PC-9 (cell line): Measurements from ENCODE around the gene MAP3K5. TPM values are rescaled to one million over a fixed set of nuclear protein-coding genes. Genes with fewer than 3 reads are reported as not detected.

Experiments used
- BruUV-seq: library from RNA; stranded (reverse); fragments of 400-500 nt; replicated peaks from 2 replicates; lab custom pipeline; 2021; lab: Mats Ljungman, UMichigan
- CTCF ChIA-PET: fragments of 300-600 bp; sonication (Branson Sonifier 250); formaldehyde crosslinking; loops from one replicate; lab custom pipeline; 2022; ENCODE audit warnings: antibody characterized with exemption; lab: Charles Lee
- POLR2A ChIA-PET: fragments of 300-600 bp; sonication (Branson Sonifier 250); formaldehyde crosslinking; loops from one replicate; lab custom pipeline; 2022; ENCODE audit warnings: antibody characterized with exemption; ENCODE audit not compliant: unreplicated experiment; lab: Charles Lee
- DNase-seq, 2 experiments: peaks; one replicate each; pipeline versions ENCODE4 v3.0.0 to v3.0.0-alpha.2; 2015 to 2022; ENCODE audit warnings: mixed read lengths in 1 of 2
- H2AFZ ChIP-seq: fragments of 200-600 bp; sonication (generic); 2 replicates; pipeline ENCODE4 v1.8.1; 2017; ENCODE audit warnings: antibody characterized with exemption
- H3F3A ChIP-seq: fragments of 200-600 bp; sonication (generic); 2 replicates; pipeline ENCODE4 v1.8.1; 2017; ENCODE audit warnings: antibody characterized with exemption, mild to moderate bottlenecking, low read depth; ENCODE audit not compliant: insufficient read depth
- H3K27ac ChIP-seq: fragments of 200-600 bp; sonication (generic); 2 replicates; pipeline ENCODE4 v1.6.1; 2016; ENCODE audit warnings: mixed run types
- H3K27me3 ChIP-seq: fragments of 200-600 bp; sonication (generic); 2 replicates; pipeline ENCODE4 v1.6.1; 2016; ENCODE audit warnings: low read depth, mixed run types; ENCODE audit not compliant: insufficient read depth
- H3K36me3 ChIP-seq: fragments of 200-600 bp; sonication (generic); 2 replicates; pipeline ENCODE4 v1.6.1; 2016; ENCODE audit warnings: low read depth, mixed run types
- H3K4me1 ChIP-seq: fragments of 200-600 bp; sonication (generic); replicated peaks from 2 replicates; pipeline ENCODE4 v1.6.1; 2016; ENCODE audit warnings: mixed run types; ENCODE audit not compliant: insufficient read depth
- H3K4me2 ChIP-seq: fragments of 200-600 bp; sonication (generic); 2 replicates; pipeline ENCODE4 v1.6.1; 2017; ENCODE audit warnings: mixed run types
- H3K4me3 ChIP-seq: fragments of 200-600 bp; sonication (generic); 2 replicates; pipeline ENCODE4 v1.6.1; 2016; ENCODE audit warnings: mixed run types
- H3K79me2 ChIP-seq: fragments of 200-600 bp; sonication (generic); 2 replicates; pipeline ENCODE4 v1.6.1; 2017; ENCODE audit warnings: low read depth, mixed run types
- H3K9me2 ChIP-seq: fragments of 200-600 bp; sonication (generic); 2 replicates; pipeline ENCODE4 v1.8.1; 2017; ENCODE audit warnings: mild to moderate bottlenecking; ENCODE audit not compliant: insufficient read depth
- H3K9me3 ChIP-seq: fragments of 200-600 bp; sonication (generic); 2 replicates; pipeline ENCODE4 v1.8.1; 2016; ENCODE audit warnings: low read depth; ENCODE audit not compliant: insufficient read depth
- H4K20me1 ChIP-seq: fragments of 200-600 bp; sonication (generic); 2 replicates; pipeline ENCODE4 v1.8.1; 2017; ENCODE audit not compliant: insufficient read depth
- EZH2 ChIP-seq: fragments of 200-600 bp; sonication (generic); IDR thresholded peaks from 2 replicates; pipeline ENCODE4 v1.8.0; 2017; ENCODE audit warnings: antibody characterized with exemption, low read depth
- intact Hi-C: fragments of 100-400 bp; cut with micrococcal nuclease; formaldehyde crosslinking; loops from one replicate; pipeline ENCODE4 v1.10.0; 2022; ENCODE audit not compliant: unreplicated experiment
- total RNA-seq: library from RNA; stranded (reverse); gene quantifications from 2 replicates; pipeline ENCODE4 v1.2.3, GENCODE V29; 2021
- TF ChIP-seq, protein P1 (sequence below): fragments of 200-600 bp; sonication (generic); conservative IDR thresholded peaks from 2 replicates; pipeline ENCODE4 v1.6.1; 2017; ENCODE audit warnings: mixed run types, antibody characterized with exemption, mild to moderate bottlenecking, moderate library complexity

MAP3K5 gene
- total RNA-seq, 1 experiment from 2014 or later: 10.9 TPM

DNA sequence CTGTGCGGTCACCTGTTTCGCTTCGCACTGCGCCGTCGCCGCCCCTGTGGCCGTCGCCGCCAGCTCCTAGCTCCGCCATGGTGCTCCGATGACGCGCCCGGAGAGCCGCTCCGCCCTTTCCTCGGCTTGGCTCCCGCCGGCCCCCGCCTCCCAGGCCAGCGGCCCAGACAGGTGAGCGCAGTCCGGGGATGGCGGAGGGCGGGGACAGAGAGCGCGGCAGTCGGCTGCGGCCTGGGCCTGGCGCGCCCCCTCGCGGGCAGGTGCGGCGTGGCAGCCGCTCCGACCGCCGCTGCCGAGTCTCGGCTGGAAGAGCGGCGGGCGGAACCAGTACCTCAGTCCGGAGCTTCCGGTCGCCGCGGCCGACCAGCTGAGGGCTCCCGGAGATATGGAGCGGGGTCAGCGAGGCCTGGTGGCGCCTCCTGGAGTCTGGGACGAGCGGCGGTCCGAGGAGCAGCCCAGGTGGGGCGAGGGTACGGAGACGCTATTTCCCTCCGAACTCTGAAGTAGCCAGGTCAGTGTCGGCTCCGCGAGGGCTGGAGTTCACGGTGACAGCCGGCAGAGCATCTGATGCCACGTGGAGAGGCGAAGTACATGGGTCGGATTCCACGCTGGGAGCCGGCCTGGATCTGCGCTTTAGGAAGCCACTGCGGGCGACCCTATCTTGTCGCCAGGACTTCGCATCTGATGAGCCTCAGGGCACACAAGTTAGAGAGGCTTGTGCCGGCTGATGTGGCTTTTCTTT, 241.8 kb downstream of the MAP3K5 start, which contains the start of gene MAP7:
Gene MAP7, minus strand, starts transcription at position 93 of the 742 bp plus-strand sequence. Its CDS starts 14 bp downstream, at position 79.
- ChIA-PET CTCF (interaction anchor here (0.6 to 0.7 kb wide), 6 partner anchors 93 to 1016 kb away, joined by 3 to 13 read pairs (median 4); no protein-coding TSS in a partner anchor), POLR2A (interaction anchor here (0.5 to 1.7 kb wide), 5 partner anchors 60 to 269 kb away, joined by 3 to 9 read pairs (median 4); partner anchors contain the start of genes BCLAF1 and MAP3K5)
- no peak for TF ChIP-seq EZH2
- TF ChIP-seq, protein P1, sequence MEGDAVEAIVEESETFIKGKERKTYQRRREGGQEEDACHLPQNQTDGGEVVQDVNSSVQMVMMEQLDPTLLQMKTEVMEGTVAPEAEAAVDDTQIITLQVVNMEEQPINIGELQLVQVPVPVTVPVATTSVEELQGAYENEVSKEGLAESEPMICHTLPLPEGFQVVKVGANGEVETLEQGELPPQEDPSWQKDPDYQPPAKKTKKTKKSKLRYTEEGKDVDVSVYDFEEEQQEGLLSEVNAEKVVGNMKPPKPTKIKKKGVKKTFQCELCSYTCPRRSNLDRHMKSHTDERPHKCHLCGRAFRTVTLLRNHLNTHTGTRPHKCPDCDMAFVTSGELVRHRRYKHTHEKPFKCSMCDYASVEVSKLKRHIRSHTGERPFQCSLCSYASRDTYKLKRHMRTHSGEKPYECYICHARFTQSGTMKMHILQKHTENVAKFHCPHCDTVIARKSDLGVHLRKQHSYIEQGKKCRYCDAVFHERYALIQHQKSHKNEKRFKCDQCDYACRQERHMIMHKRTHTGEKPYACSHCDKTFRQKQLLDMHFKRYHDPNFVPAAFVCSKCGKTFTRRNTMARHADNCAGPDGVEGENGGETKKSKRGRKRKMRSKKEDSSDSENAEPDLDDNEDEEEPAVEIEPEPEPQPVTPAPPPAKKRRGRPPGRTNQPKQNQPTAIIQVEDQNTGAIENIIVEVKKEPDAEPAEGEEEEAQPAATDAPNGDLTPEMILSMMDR: peak; percentile 92
- Histone ChIP-seq H3K36me3 (no peaks in the 10 kb centered on the region), H3F3A (peaks cover 8% of the 10 kb centered on the region; the same call in 1 of the 2 replicates), H3K4me2 (peak within 1 kb of the TSS; percentile 84), H3K4me1 (peaks cover 28% of the 10 kb centered on the region), H2AFZ (peak within 1 kb of the TSS; percentile 91), H4K20me1 (peaks cover 10% of the 10 kb centered on the region), H3K9me3 (no peaks in the 10 kb centered on the region), H3K27ac (peak within 1 kb of the TSS; percentile 49), H3K79me2 (peaks cover 42% of the 10 kb centered on the region), H3K9me2 (no peaks in the 10 kb centered on the region), H3K4me3 (peak within 1 kb of the TSS; percentile 85), H3K27me3 (no peaks in the 10 kb centered on the region)
- peak; percentile 85 to 95 for DNase-seq
- intact Hi-C loops: loop anchor here (1.0 to 5.0 kb wide), 4 partner anchors 233 to 1043 kb away; partner anchors contain the start of genes BCLAF1 and MTFR2
- BruUV-seq: no TSS peak

DNA sequence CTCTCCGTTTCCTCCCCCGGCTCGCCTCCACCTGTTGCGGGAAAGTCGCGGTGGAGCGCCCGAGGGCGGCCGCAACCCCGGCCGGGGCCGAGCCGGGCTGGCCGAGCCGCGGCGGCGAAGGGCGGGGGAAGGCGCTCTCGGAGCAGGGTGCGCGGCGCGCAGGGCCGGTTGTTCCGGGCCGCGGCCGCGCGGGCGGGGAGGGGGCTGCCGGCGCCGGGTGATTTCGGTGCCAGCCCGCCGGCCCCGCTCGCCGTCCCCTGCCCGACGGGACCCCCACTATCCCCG, 242.3 kb downstream of the MAP3K5 start:
- H3K27ac ChIP-seq: peak overlapping the region; percentile 49
- peak overlapping the region; percentile 91 for H2AFZ ChIP-seq
- no TSS peak for BruUV-seq

More for the DNA sequence above, 242.3 kb downstream of the MAP3K5 start:
- Histone ChIP-seq H3K4me1 (peaks cover 28% of the 10 kb centered on the region), H3K79me2 (peaks cover 47% of the 10 kb centered on the region), H3K4me2 (peak overlapping the region; percentile 84), H3K9me2 (no peaks in the 10 kb centered on the region), H4K20me1 (peaks cover 10% of the 10 kb centered on the region), H3K27me3 (no peaks in the 10 kb centered on the region), H3K9me3 (no peaks in the 10 kb centered on the region), H3K4me3 (peak overlapping the region; percentile 85), H3F3A (peaks cover 8% of the 10 kb centered on the region; the same call in 1 of the 2 replicates), H3K36me3 (no peaks in the 10 kb centered on the region)
- ChIA-PET CTCF (interaction anchor here (0.6 kb wide), 1 partner anchor 239 kb away, joined by 13 read pairs; no protein-coding TSS in a partner anchor), POLR2A (interaction anchor here (0.6 to 1.7 kb wide), 4 partner anchors 60 to 268 kb away, joined by 3 to 4 read pairs (median 4); partner anchors contain the start of genes BCLAF1 and MAP3K5)
- TF ChIP-seq, protein P1: no peak
- no peak for TF ChIP-seq EZH2
- no peak for DNase-seq
- intact Hi-C loops: loop anchor here (1.0 to 5.0 kb wide), 4 partner anchors 233 to 1043 kb away; partner anchors contain the start of genes BCLAF1 and MTFR2
